Endothelial cell of umbilical vein (primary cell): Measurements from ENCODE around the gene VSTM4.

ENCODE experiments used
- EZH2 ChIP-seq: IDR thresholded peaks from 2 replicates; pipeline ENCODE4 v1.6.1; 2012; ENCODE audit warnings: borderline replicate concordance, low read depth, mild to moderate bottlenecking, moderate library complexity, low read length, inconsistent platforms; ENCODE audit not compliant: severe bottlenecking
- GATA2 ChIP-seq: IDR thresholded peaks from 2 replicates; pipeline ENCODE4 v1.7.0; 2011; ENCODE audit warnings: low read depth, mild to moderate bottlenecking, moderate library complexity, mixed read lengths, low read length; ENCODE audit not compliant: insufficient read length, insufficient read depth
- TF ChIP-seq, protein P1 (sequence below), 2 donors: IDR thresholded peaks; 1 replicate in 1 of 2; 2 replicates in 1 of 2; pipeline ENCODE4 v1.5.1; 2011; ENCODE audit warnings: low read length in 2 of 2, mild to moderate bottlenecking in 2 of 2, moderate library complexity in 2 of 2, control low read depth in 1 of 2, inconsistent platforms in 1 of 2, low read depth in 1 of 2; ENCODE audit not compliant: insufficient read depth in 1 of 2; ENCODE audit errors: extremely low read depth in 1 of 2

GRCh38 chr10:49162063-49162462 lies 46.7 kb upstream of the VSTM4 start:
- no peak for TF ChIP-seq EZH2
- no peak for TF ChIP-seq GATA2
- TF ChIP-seq, protein P1, sequence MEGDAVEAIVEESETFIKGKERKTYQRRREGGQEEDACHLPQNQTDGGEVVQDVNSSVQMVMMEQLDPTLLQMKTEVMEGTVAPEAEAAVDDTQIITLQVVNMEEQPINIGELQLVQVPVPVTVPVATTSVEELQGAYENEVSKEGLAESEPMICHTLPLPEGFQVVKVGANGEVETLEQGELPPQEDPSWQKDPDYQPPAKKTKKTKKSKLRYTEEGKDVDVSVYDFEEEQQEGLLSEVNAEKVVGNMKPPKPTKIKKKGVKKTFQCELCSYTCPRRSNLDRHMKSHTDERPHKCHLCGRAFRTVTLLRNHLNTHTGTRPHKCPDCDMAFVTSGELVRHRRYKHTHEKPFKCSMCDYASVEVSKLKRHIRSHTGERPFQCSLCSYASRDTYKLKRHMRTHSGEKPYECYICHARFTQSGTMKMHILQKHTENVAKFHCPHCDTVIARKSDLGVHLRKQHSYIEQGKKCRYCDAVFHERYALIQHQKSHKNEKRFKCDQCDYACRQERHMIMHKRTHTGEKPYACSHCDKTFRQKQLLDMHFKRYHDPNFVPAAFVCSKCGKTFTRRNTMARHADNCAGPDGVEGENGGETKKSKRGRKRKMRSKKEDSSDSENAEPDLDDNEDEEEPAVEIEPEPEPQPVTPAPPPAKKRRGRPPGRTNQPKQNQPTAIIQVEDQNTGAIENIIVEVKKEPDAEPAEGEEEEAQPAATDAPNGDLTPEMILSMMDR (IDR thresholded peaks at IDR 0.05; ENCODE audit: extremely low read depth in 1 of 2, insufficient read depth in 1 of 2, low read depth in 1 of 2, low read length in 2 of 2): no peak
